Stimulated activated CD8-positive, alpha-beta memory T cell treated with anti-CD3 and anti-CD28 coated beads, Interleukin-7, amount 100 ng/mL, for 24 hours (primary cell): ENCODE data around the gene NGB.

Source experiments
- DNase-seq: peaks from one replicate; pipeline ENCODE4 v3.0.0-alpha.2; 2020; ENCODE audit warnings: low read depth

Gene NGB

GRCh38 chr14:77264466-77265186 is 6.4 kb downstream of the NGB start:
- no peak for DNase-seq

- no peak for DNase-seq
Measured at GRCh38 chr14:77260631-77261030, 10.4 kb downstream of the NGB start.

- DNase-seq = no peak
Measured at GRCh38 chr14:77260199-77260598, 10.8 kb downstream of the NGB start.

GRCh38 chr14:77259025-77259715 is 11.8 kb downstream of the NGB start:
- DNase-seq = no peak

GRCh38 chr14:77258566-77258965 is 12.4 kb downstream of the NGB start:
- no peak for DNase-seq

- no peak for DNase-seq
Measured at GRCh38 chr14:77257700-77258099, 13.3 kb downstream of the NGB start.

- no peak for DNase-seq
Measured at GRCh38 chr14:77256694-77257093, 14.3 kb downstream of the NGB start.

- DNase-seq = no peak
Measured at GRCh38 chr14:77253333-77254190, 17.4 kb downstream of the NGB start.

GRCh38 chr14:77251870-77252269 is 19.1 kb downstream of the NGB start:
- no peak for DNase-seq

GRCh38 chr14:77250927-77251326 is 20.1 kb downstream of the NGB start:
- no peak for DNase-seq

GRCh38 chr14:77249286-77249685 is 21.7 kb downstream of the NGB start:
- DNase-seq = no peak

- no peak for DNase-seq
Measured at GRCh38 chr14:77248666-77249065, 22.3 kb downstream of the NGB start.

GRCh38 chr14:77246784-77247183 is 24.2 kb downstream of the NGB start:
- DNase-seq = no peak

- no peak for DNase-seq
Measured at GRCh38 chr14:77245820-77246219, 25.2 kb downstream of the NGB start.

- no peak for DNase-seq
Measured at GRCh38 chr14:77243853-77244252, 27.2 kb downstream of the NGB start.

- no peak for DNase-seq
Measured at GRCh38 chr14:77242752-77243151, 28.3 kb downstream of the NGB start.

GRCh38 chr14:77241955-77242354 is 29.1 kb downstream of the NGB start:
- no peak for DNase-seq

GRCh38 chr14:77240336-77240915 is 30.6 kb downstream of the NGB start:
- no peak for DNase-seq

- no peak for DNase-seq
Measured at GRCh38 chr14:77239412-77239811, 31.6 kb downstream of the NGB start.

GRCh38 chr14:77238996-77239395 is 32.0 kb downstream of the NGB start:
- no peak for DNase-seq

- DNase-seq = no peak
Measured at GRCh38 chr14:77238356-77238755, 32.6 kb downstream of the NGB start.

- DNase-seq = no peak
Measured at GRCh38 chr14:77236814-77237213, 34.2 kb downstream of the NGB start.
